ENCODE data around the gene RIC8B. TPM values are rescaled to one million over a fixed set of nuclear protein-coding genes. Genes with fewer than 3 reads are reported as not detected.

RIC8B gene
- total RNA-seq, 1 donor from 2014 or later, result 5.8 TPM

GRCh38 chr12:106773286-106774004 is 1.0 kb upstream of the RIC8B start:
- intact Hi-C loops (cut with micrococcal nuclease), result loop anchor here (1.0 to 10.0 kb wide), 4 partner anchors 13 to 415 kb away; partner anchors contain the start of gene MTERF2
- Mint-ChIP-seq H3K27me3 (peaks cover 8% of the 10 kb centered on the region), H3K4me1 (peaks cover 19% of the 10 kb centered on the region), H3K27ac (peak overlapping the region; percentile 82), H3K4me3 (peak overlapping the region; percentile 88), H3K9me3 (no peaks in the 10 kb centered on the region), H3K36me3 (ENCODE audit: low read depth) (peaks cover 7% of the 10 kb centered on the region)
- no peak for TF ChIP-seq CTCF (IDR thresholded peaks at IDR 0.05)
- ATAC-seq (ENCODE audit: low read depth), result no peak
- DNase-seq, result no peak
- ChIA-PET CTCF (no interaction called here), POLR2A (no interaction called here)

DNA sequence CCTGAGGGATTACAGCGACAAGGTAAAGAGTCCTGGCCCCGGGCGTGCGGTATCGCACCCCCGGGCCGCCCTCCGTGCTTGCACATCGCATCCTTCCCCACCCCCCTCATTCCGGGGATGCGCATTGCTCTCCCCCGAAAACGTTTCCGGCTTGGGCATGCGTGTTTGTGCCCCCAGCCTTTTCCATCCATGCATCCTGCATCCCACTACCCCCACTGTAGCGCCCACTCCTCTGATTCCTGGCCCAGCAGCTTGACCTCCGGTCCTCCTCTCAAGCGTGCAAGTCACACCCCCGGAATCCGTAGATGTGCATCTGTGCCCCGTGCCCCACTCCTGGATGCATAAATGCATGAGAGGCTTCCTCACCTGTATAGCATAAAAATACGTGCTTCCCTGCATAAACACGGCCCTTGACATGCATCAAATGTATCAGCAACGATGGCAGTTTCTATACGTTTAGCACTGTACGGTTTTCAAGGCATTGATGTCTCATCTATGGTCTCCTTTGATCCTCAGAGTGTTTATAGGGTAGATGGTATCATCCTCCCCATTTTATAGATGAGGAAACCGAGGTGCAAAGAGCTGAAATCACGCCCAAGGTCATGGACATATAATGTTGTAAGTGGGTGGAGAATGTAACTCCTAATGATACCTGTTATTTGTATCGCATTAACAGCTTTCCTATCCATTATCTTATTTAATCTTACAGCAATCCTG is 484 bp downstream of the RIC8B start:
- Mint-ChIP-seq H3K27ac (peak overlapping the region; percentile 66), H3K36me3 (ENCODE audit: low read depth) (peaks cover 7% of the 10 kb centered on the region), H3K27me3 (no peaks in the 10 kb centered on the region), H3K4me1 (peaks cover 19% of the 10 kb centered on the region), H3K4me3 (peak overlapping the region; percentile 88), H3K9me3 (no peaks in the 10 kb centered on the region)
- intact Hi-C loops (cut with micrococcal nuclease), result loop anchor here (1.0 to 10.0 kb wide), 4 partner anchors 14 to 417 kb away; partner anchors contain the start of gene MTERF2
- TF ChIP-seq CTCF (IDR thresholded peaks at IDR 0.05), result no peak
- DNase-seq (no peak), ATAC-seq (ENCODE audit: low read depth) (no peak)
- ChIA-PET POLR2A (no interaction called here), CTCF (no interaction called here)

DNA sequence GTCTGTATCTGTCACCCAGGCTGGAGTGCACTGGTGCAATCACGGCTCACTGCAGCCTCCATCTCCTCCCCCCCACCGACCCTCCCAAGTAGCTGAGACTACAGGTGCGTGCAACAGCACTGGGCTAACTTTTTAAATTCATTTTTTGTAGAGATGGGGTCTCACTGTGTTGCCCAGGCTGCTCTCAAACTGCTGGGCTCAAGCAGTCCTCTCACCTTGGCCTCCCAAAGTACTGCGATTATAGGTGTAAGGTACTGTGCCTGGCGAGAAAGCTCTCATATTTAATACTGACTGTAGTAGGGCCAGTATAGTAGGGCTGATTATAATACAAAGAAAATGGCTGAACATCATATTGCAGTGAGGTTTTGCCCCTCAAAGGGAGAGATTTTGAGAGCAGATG is 2.4 kb downstream of the RIC8B start:
- ChIA-PET CTCF (no interaction called here), POLR2A (no interaction called here)
- no peak for DNase-seq
- Mint-ChIP-seq H3K36me3 (ENCODE audit: low read depth) (peaks cover 7% of the 10 kb centered on the region), H3K27ac (no peak overlapping the region), H3K9me3 (no peaks in the 10 kb centered on the region), H3K4me1 (peaks cover 19% of the 10 kb centered on the region), H3K27me3 (no peaks in the 10 kb centered on the region), H3K4me3 (no peak overlapping the region)
- intact Hi-C loops (cut with micrococcal nuclease), result loop anchor here (10.0 kb wide), 1 partner anchor 208 kb away; the partner anchor contains the start of gene MTERF2
- TF ChIP-seq CTCF (IDR thresholded peaks at IDR 0.05), result no peak
- ATAC-seq (ENCODE audit: low read depth), result no peak

- no peak overlapping the region for H3K27ac Mint-ChIP-seq
- CTCF ChIA-PET, result no interaction called here
- H3K4me3 Mint-ChIP-seq, result no peak overlapping the region
- H3K4me1 Mint-ChIP-seq, result peaks cover 7% of the 10 kb centered on the region
- POLR2A ChIA-PET, result no interaction called here
- ATAC-seq (ENCODE audit: low read depth) (no peak), DNase-seq (no peak)
- H3K9me3 Mint-ChIP-seq, result no peaks in the 10 kb centered on the region
- intact Hi-C loops (cut with micrococcal nuclease), result no loop called here
- H3K27me3 Mint-ChIP-seq, result no peaks in the 10 kb centered on the region
- H3K36me3 Mint-ChIP-seq (ENCODE audit: low read depth), result peaks cover 1% of the 10 kb centered on the region
- TF ChIP-seq CTCF (IDR thresholded peaks at IDR 0.05), result no peak
Observed at GRCh38 chr12:106780010-106780631, 5.6 kb downstream of the RIC8B start.

- DNase-seq (no peak), ATAC-seq (ENCODE audit: low read depth) (no peak)
- ChIA-PET POLR2A (no interaction called here), CTCF (no interaction called here)
- H3K4me1 Mint-ChIP-seq, result no peaks in the 10 kb centered on the region
- peaks cover 4% of the 10 kb centered on the region for H3K36me3 Mint-ChIP-seq (ENCODE audit: low read depth)
- H3K9me3 Mint-ChIP-seq, result no peaks in the 10 kb centered on the region
- no peaks in the 10 kb centered on the region for H3K27me3 Mint-ChIP-seq
- H3K27ac Mint-ChIP-seq, result no peak overlapping the region
- H3K4me3 Mint-ChIP-seq, result no peak overlapping the region
- no peak for TF ChIP-seq CTCF (IDR thresholded peaks at IDR 0.05)
- intact Hi-C loops (cut with micrococcal nuclease), result no loop called here
Observed at GRCh38 chr12:106782619-106783018, 8.1 kb downstream of the RIC8B start.
